ENCODE results near the gene PTGDS. TPM values are rescaled to one million over a fixed set of nuclear protein-coding genes. Genes with fewer than 3 reads are reported as not detected.
A peak's percentile ranks its signal among the peaks of the same experiment; 100 is the strongest.

PTGDS gene
- total and polyA plus RNA-seq, 9 of the 15 experiments (the other 6 are each of a cell fraction or from before 2014, with no cell fraction given), result 0.46 to 7.1 (median 2.0) TPM

GRCh38 chr9:136937186-136938001 lies 39.9 kb upstream of the PTGDS start:
- TF ChIP-seq, protein P1, sequence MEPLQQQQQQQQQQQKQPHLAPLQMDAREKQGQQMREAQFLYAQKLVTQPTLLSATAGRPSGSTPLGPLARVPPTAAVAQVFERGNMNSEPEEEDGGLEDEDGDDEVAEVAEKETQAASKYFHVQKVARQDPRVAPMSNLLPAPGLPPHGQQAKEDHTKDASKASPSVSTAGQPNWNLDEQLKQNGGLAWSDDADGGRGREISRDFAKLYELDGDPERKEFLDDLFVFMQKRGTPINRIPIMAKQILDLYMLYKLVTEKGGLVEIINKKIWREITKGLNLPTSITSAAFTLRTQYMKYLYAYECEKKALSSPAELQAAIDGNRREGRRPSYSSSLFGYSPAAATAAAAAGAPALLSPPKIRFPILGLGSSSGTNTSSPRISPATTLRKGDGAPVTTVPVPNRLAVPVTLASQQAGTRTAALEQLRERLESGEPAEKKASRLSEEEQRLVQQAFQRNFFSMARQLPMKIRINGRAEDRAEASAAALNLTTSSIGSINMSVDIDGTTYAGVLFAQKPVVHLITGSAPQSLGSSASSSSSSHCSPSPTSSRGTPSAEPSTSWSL (CRISPR knock-in tag; IDR thresholded peaks at IDR 0.05; ENCODE audit: borderline replicate concordance), result no peak
- no peak for TF ChIP-seq ZNF354B (CRISPR knock-in tag; IDR thresholded peaks at IDR 0.05)
- TF ChIP-seq POLR2G (IDR thresholded peaks at IDR 0.05; ENCODE audit: low read depth, low read length), result 0 out of 2 replicates have a peak, but pooled peaks have one; percentile 42
- no peak for TF ChIP-seq ILK (tag; IDR thresholded peaks at IDR 0.05; ENCODE audit: borderline replicate concordance, low read depth)
- no peak for TF ChIP-seq NR2C1 (IDR thresholded peaks at IDR 0.05)
- no peak for TF ChIP-seq NR2C1 (tag; IDR thresholded peaks at IDR 0.05)
- no peak for TF ChIP-seq SNRNP70 (optimal IDR thresholded peaks at IDR 0.05; ENCODE audit: low read depth, low read length)
- Histone ChIP-seq H3K4me3 (no peak overlapping the region), H3K9me3 (replicated peaks; ENCODE audit: control insufficient read depth, insufficient read depth, low read depth, low read length) (no peaks in the 10 kb centered on the region), H2AFZ (ENCODE audit: low read depth, low read length) (no peak overlapping the region), H3K79me2 (ENCODE audit: control insufficient read depth, insufficient read depth, low read length) (peaks cover 5% of the 10 kb centered on the region; the same call in 2 of the 3 replicates), H3K4me2 (ENCODE audit: insufficient read depth, low read length) (no peak overlapping the region), H3K36me3 (ENCODE audit: control insufficient read depth, insufficient read depth, low read length) (peaks cover 65% of the 10 kb centered on the region; the same call in 2 of the 3 replicates), H3K4me1 (replicated peaks in 1 of 2; ENCODE audit: control insufficient read depth in 2 of 2, insufficient read depth in 2 of 2, low read length in 2 of 2) (peaks cover 0 to 37% of the 10 kb centered on the region in 2 experiments; a peak in 2 of 5 replicates), H3K9ac (ENCODE audit: insufficient read depth in 1 of 2, low read depth in 2 of 2, low read length in 2 of 2) (peak overlapping the region in 1 of 2 experiments; percentile 66; a peak in 2 of 4 replicates), H4K20me1 (replicated peaks; ENCODE audit: control insufficient read depth, insufficient read depth, low read length) (no peaks in the 10 kb centered on the region), H3K27ac (ENCODE audit: extremely low read depth, low read depth, low read length) (no peak overlapping the region; the same call in 2 of the 3 replicates), H3K9me1 (ENCODE audit: control insufficient read depth, insufficient read depth, low read length) (peaks cover 3% of the 10 kb centered on the region), H3K27me3 (ENCODE audit: control insufficient read depth in 2 of 2, insufficient read depth in 2 of 2, low read length in 2 of 2) (no peaks in the 10 kb centered on the region)
- ChIA-PET CTCF (ENCODE audit: low intra/inter-chr PET ratio) (no interaction called here), POLR2A (interaction anchor here (0.6 to 2.4 kb wide), 5 partner anchors 10 to 212 kb away, joined by 3 to 19 read pairs (median 6); no protein-coding TSS in a partner anchor)
- intact Hi-C loops (cut with micrococcal nuclease) (no loop called here), in situ Hi-C loops (cut with MboI) (no loop called here)
- DNase-seq (ENCODE audit: extremely low read depth in 1 of 4, low spot score in 3 of 4) (no peak), FAIRE-seq (no peak), ATAC-seq (no peak)
- BruUV-seq (replicated peaks), result no TSS peak
- WGBS (ENCODE audit: insufficient coverage, low coverage, missing lambda C conversion rate), result 81% methylated on average over 15 of the region's 15 CpGs
